Erythroblast (primary cell): ENCODE results near the gene CLGN.

Source experiments
- GATA1 ChIP-seq: IDR thresholded peaks from 2 replicates; pipeline ENCODE4 v1.6.1; 2011; ENCODE audit warnings: low read depth, mild to moderate bottlenecking, control low read depth, low read length, moderate library complexity
- POLR2A ChIP-seq: IDR thresholded peaks from 2 replicates; pipeline ENCODE4 v1.6.1; 2011; ENCODE audit warnings: mild to moderate bottlenecking, low read length

GRCh38 chr4:140343303-140343702, 84.1 kb downstream of the CLGN start:
- no peak for TF ChIP-seq POLR2A
- TF ChIP-seq GATA1: no peak
